Stimulated activated naive CD8-positive, alpha-beta T cell treated with anti-CD3 and anti-CD28 coated beads, Interleukin-15, Interleukin-2, amounts not matched to agents 100 ng/mL and 50 ng/mL, for 24 hours (primary cell): ENCODE measurements around the gene ITGB1BP2.
"Not testable (repeated sequence)": the region's sequence is repeated elsewhere in the genome, so short reads cannot be mapped to it uniquely, and the experiment has no call there.

Source experiments
- H3K27ac Mint-ChIP-seq: one replicate; pipeline ENCODE4 v1.8.0; 2021; ENCODE audit warnings: mild to moderate bottlenecking, mixed read lengths
- H3K27me3 Mint-ChIP-seq: one replicate; pipeline ENCODE4 v1.8.0; 2021; ENCODE audit warnings: mixed read lengths
- H3K36me3 Mint-ChIP-seq: one replicate; pipeline ENCODE4 v1.8.0; 2021; ENCODE audit warnings: low read depth, mixed read lengths
- H3K4me1 Mint-ChIP-seq: one replicate; pipeline ENCODE4 v1.8.0; 2021; ENCODE audit warnings: low read depth, mixed read lengths
- H3K4me3 Mint-ChIP-seq: one replicate; pipeline ENCODE4 v1.8.0; 2021; ENCODE audit warnings: mild to moderate bottlenecking, mixed read lengths
- H3K9me3 Mint-ChIP-seq: one replicate; pipeline ENCODE4 v1.8.0; 2021; ENCODE audit warnings: mixed read lengths

ITGB1BP2 gene

DNA sequence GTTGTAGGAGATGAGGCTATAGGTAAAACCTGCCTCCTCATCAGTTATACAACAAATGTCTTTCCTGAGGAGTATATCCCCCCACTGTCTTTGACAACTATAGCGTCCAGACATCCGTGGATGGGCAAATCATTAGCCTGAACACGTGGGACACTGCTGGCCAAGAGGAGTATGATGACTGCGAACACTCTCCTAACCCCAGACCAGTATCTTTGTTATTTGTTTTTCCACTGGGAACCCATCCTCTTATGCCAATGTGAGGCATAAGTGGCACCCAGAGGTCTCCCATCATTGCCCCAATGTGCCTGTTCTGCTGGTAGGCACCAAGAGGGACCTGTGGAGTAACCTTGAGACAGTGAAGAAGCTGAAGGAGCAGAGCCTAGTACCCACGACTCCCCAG is 50.9 kb downstream of the ITGB1BP2 start:
- not testable (repeated sequence) for H3K9me3 Mint-ChIP-seq, H3K36me3 Mint-ChIP-seq, H3K4me3 Mint-ChIP-seq, H3K4me1 Mint-ChIP-seq, H3K27me3 Mint-ChIP-seq, H3K27ac Mint-ChIP-seq
